CD8-positive, alpha-beta memory T cell (primary cell): ENCODE measurements around the gene TRRAP. TPM values are rescaled to one million over a fixed set of nuclear protein-coding genes. Genes with fewer than 3 reads are reported as not detected.

Experiments
- CTCF ChIA-PET: fragments of 350-600 bp; sonication (Branson Sonifier 250); formaldehyde crosslinking; loops from one replicate; lab custom pipeline; 2021; ENCODE audit warnings: antibody characterized with exemption; lab: Charles Lee
- POLR2A ChIA-PET: fragments of 350-600 bp; sonication (Branson Sonifier 250); formaldehyde crosslinking; loops from one replicate; lab custom pipeline; 2021; ENCODE audit warnings: antibody characterized with exemption; lab: Charles Lee
- DNase-seq, 5 donors: peaks; one replicate each; pipeline versions ENCODE4 v3.0.0 to v3.0.0-alpha.2; 2020 to 2022; ENCODE audit warnings: mixed read lengths in 1 of 5
- H3K27ac ChIP-seq: one replicate; pipeline ENCODE4 v1.7.0; 2013; ENCODE audit warnings: low read depth, mild to moderate bottlenecking, low read length, moderate library complexity
- H3K27me3 ChIP-seq: 2 replicates; pipeline ENCODE4 v1.7.0; 2013; ENCODE audit warnings: low read length, mild to moderate bottlenecking; ENCODE audit not compliant: insufficient read depth, poor library complexity, severe bottlenecking
- H3K36me3 ChIP-seq: 2 replicates; pipeline ENCODE4 v1.7.0; 2013; ENCODE audit warnings: mild to moderate bottlenecking, low read length, moderate library complexity; ENCODE audit not compliant: insufficient read depth
- H3K4me1 ChIP-seq: 2 replicates; pipeline ENCODE4 v1.7.0; 2013; ENCODE audit warnings: mild to moderate bottlenecking, low read length, moderate library complexity; ENCODE audit not compliant: insufficient read depth
- H3K4me3 ChIP-seq: 2 replicates; pipeline ENCODE4 v1.7.0; 2013; ENCODE audit warnings: mild to moderate bottlenecking, low read length
- H3K9me3 ChIP-seq: 2 replicates; pipeline ENCODE4 v1.7.0; 2013; ENCODE audit warnings: mild to moderate bottlenecking, low read length
- H3K27ac Mint-ChIP-seq, 8 donors: one replicate each; pipeline ENCODE4 v1.8.0; 2020 to 2021; ENCODE audit warnings: mixed read lengths in 8 of 8, mild to moderate bottlenecking in 6 of 8, inconsistent platforms in 3 of 8, moderate library complexity in 3 of 8
- H3K27me3 Mint-ChIP-seq, 2 donors: one replicate each; pipeline ENCODE4 v1.8.0; 2020 to 2021; ENCODE audit warnings: mixed read lengths in 2 of 2, mild to moderate bottlenecking in 1 of 2, moderate library complexity in 1 of 2
- H3K36me3 Mint-ChIP-seq, 3 donors: one replicate each; pipeline ENCODE4 v1.8.0; 2020 to 2021; ENCODE audit warnings: mixed read lengths in 3 of 3, inconsistent platforms in 1 of 3, mild to moderate bottlenecking in 1 of 3
- H3K4me1 Mint-ChIP-seq, 3 donors: one replicate each; pipeline ENCODE4 v1.8.0; 2020 to 2021; ENCODE audit warnings: mixed read lengths in 3 of 3, inconsistent platforms in 1 of 3, mild to moderate bottlenecking in 1 of 3
- H3K4me3 Mint-ChIP-seq, 7 donors: one replicate each; pipeline ENCODE4 v1.8.0; 2020 to 2021; ENCODE audit warnings: mixed read lengths in 7 of 7, mild to moderate bottlenecking in 6 of 7, moderate library complexity in 4 of 7, inconsistent platforms in 2 of 7
- H3K9me3 Mint-ChIP-seq, 5 donors: one replicate each; pipeline ENCODE4 v1.8.0; 2020 to 2022; ENCODE audit warnings: mixed read lengths in 5 of 5, mild to moderate bottlenecking in 3 of 5, moderate library complexity in 2 of 5, inconsistent platforms in 1 of 5
- polyA plus RNA-seq: library from polyadenylated mRNA; unstranded; fragments of 300-500 nt; fragmentation: Illumina TruSeq; gene quantifications from one replicate; pipeline ENCODE4 v1.2.3, GENCODE V29; 2021
- total RNA-seq, 2 experiments: library from RNA; stranded (reverse); gene quantifications; one replicate each; pipeline ENCODE4 v1.2.3, GENCODE V29; 2021

TRRAP gene
- total and polyA plus RNA-seq, 3 experiments from 2014 or later: 4.6 to 51.4 (median 49.6) TPM

GRCh38 chr7:99030951-99031350 is 152.6 kb downstream of the TRRAP start:
- Histone ChIP-seq H3K36me3 (peaks cover 41% of the 10 kb centered on the region), H3K27me3 (no peaks in the 10 kb centered on the region), H3K27ac (no peak overlapping the region), H3K4me3 (no peak overlapping the region), H3K4me1 (no peaks in the 10 kb centered on the region), H3K9me3 (no peaks in the 10 kb centered on the region)
- peak overlapping the region in 2 of 8 donors; percentile 40 to 47 for H3K27ac Mint-ChIP-seq
- CTCF ChIA-PET: interaction anchor here (0.8 kb wide), 1 partner anchor 9 kb away, joined by 4 read pairs; no protein-coding TSS in a partner anchor
- H3K9me3 Mint-ChIP-seq: no peaks in the 10 kb centered on the region
- DNase-seq: no peak
- H3K4me3 Mint-ChIP-seq: no peak overlapping the region
- no peaks in the 10 kb centered on the region for H3K4me1 Mint-ChIP-seq
- POLR2A ChIA-PET: no interaction called here
- H3K27me3 Mint-ChIP-seq: no peaks in the 10 kb centered on the region
- H3K36me3 Mint-ChIP-seq: peaks cover 0 to 85% (median 22%) of the 10 kb centered on the region in 3 donors

- DNase-seq: no peak
Observed at GRCh38 chr7:99031496-99031895, 153.2 kb downstream of the TRRAP start.

GRCh38 chr7:99032928-99033327 is 154.6 kb downstream of the TRRAP start:
- Mint-ChIP-seq H3K4me3 (no peak overlapping the region), H3K27ac (peak overlapping the region in 1 of 8 donors; percentile 64), H3K36me3 (peaks cover 0 to 95% (median 26%) of the 10 kb centered on the region in 3 donors), H3K27me3 (no peaks in the 10 kb centered on the region), H3K4me1 (no peaks in the 10 kb centered on the region), H3K9me3 (no peaks in the 10 kb centered on the region)
- POLR2A ChIA-PET: no interaction called here
- no peak for DNase-seq
- CTCF ChIA-PET: no interaction called here
- Histone ChIP-seq H3K4me3 (no peak overlapping the region), H3K27ac (no peak overlapping the region), H3K9me3 (no peaks in the 10 kb centered on the region), H3K4me1 (no peaks in the 10 kb centered on the region), H3K27me3 (no peaks in the 10 kb centered on the region), H3K36me3 (peaks cover 57% of the 10 kb centered on the region)

More at GRCh38 chr7:99031496-99031895, 153.2 kb downstream of the TRRAP start:
- POLR2A ChIA-PET: no interaction called here
- Mint-ChIP-seq H3K4me1 (no peaks in the 10 kb centered on the region), H3K4me3 (no peak overlapping the region), H3K27me3 (no peaks in the 10 kb centered on the region), H3K27ac (peak overlapping the region in 1 of 8 donors; percentile 47), H3K36me3 (peaks cover 0 to 90% (median 24%) of the 10 kb centered on the region in 3 donors), H3K9me3 (no peaks in the 10 kb centered on the region)
- Histone ChIP-seq H3K36me3 (peaks cover 44% of the 10 kb centered on the region), H3K4me1 (no peaks in the 10 kb centered on the region), H3K27ac (no peak overlapping the region), H3K27me3 (no peaks in the 10 kb centered on the region), H3K9me3 (no peaks in the 10 kb centered on the region), H3K4me3 (no peak overlapping the region)
- CTCF ChIA-PET: interaction anchor here (0.8 kb wide), 1 partner anchor 9 kb away, joined by 4 read pairs; no protein-coding TSS in a partner anchor

- H3K27me3 ChIP-seq: no peaks in the 10 kb centered on the region
- Mint-ChIP-seq H3K27me3 (no peaks in the 10 kb centered on the region), H3K36me3 (peaks cover 0 to 96% (median 30%) of the 10 kb centered on the region in 3 donors), H3K9me3 (no peaks in the 10 kb centered on the region), H3K27ac (peak overlapping the region in 1 of 8 donors; percentile 26), H3K4me3 (no peak overlapping the region), H3K4me1 (no peaks in the 10 kb centered on the region)
- ChIA-PET POLR2A (no interaction called here), CTCF (no interaction called here)
- H3K9me3 ChIP-seq: no peaks in the 10 kb centered on the region
- no peak overlapping the region for H3K4me3 ChIP-seq
- H3K36me3 ChIP-seq: peaks cover 65% of the 10 kb centered on the region
- no peak overlapping the region for H3K27ac ChIP-seq
- no peak for DNase-seq
- no peaks in the 10 kb centered on the region for H3K4me1 ChIP-seq
Observed at GRCh38 chr7:99033765-99034164, 155.4 kb downstream of the TRRAP start.

GRCh38 chr7:99034932-99035722 is 156.8 kb downstream of the TRRAP start:
- peak overlapping the region in 3 of 8 donors; percentile 15 to 42 (median 26) for H3K27ac Mint-ChIP-seq
- H3K4me1 Mint-ChIP-seq: no peaks in the 10 kb centered on the region
- H3K27ac ChIP-seq: no peak overlapping the region
- peaks cover 64% of the 10 kb centered on the region for H3K36me3 ChIP-seq
- H3K4me3 ChIP-seq: no peak overlapping the region
- no peak for DNase-seq
- ChIA-PET POLR2A (no interaction called here), CTCF (interaction anchor here (1.5 kb wide), 1 partner anchor 39 kb away, joined by 3 read pairs; no protein-coding TSS in a partner anchor)
- H3K27me3 ChIP-seq: no peaks in the 10 kb centered on the region
- H3K9me3 ChIP-seq: no peaks in the 10 kb centered on the region
- no peaks in the 10 kb centered on the region for H3K9me3 Mint-ChIP-seq
- H3K36me3 Mint-ChIP-seq: peaks cover 0 to 90% (median 36%) of the 10 kb centered on the region in 3 donors
- H3K27me3 Mint-ChIP-seq: peaks cover 0 to 1% of the 10 kb centered on the region in 2 donors
- H3K4me3 Mint-ChIP-seq: no peak overlapping the region
- H3K4me1 ChIP-seq: no peaks in the 10 kb centered on the region

- Histone ChIP-seq H3K36me3 (peaks cover 62% of the 10 kb centered on the region), H3K4me1 (no peaks in the 10 kb centered on the region), H3K9me3 (no peaks in the 10 kb centered on the region), H3K4me3 (no peak overlapping the region), H3K27me3 (no peaks in the 10 kb centered on the region), H3K27ac (no peak overlapping the region)
- ChIA-PET POLR2A (no interaction called here), CTCF (interaction anchor here (1.5 kb wide), 1 partner anchor 40 kb away, joined by 3 read pairs; no protein-coding TSS in a partner anchor)
- Mint-ChIP-seq H3K9me3 (no peaks in the 10 kb centered on the region), H3K4me3 (no peak overlapping the region), H3K36me3 (peaks cover 0 to 90% (median 42%) of the 10 kb centered on the region in 3 donors), H3K27me3 (peaks cover 0 to 1% of the 10 kb centered on the region in 2 donors), H3K27ac (peak overlapping the region in 2 of 8 donors; percentile 47 to 76), H3K4me1 (no peaks in the 10 kb centered on the region)
- DNase-seq: no peak
Observed at GRCh38 chr7:99035723-99036545, 157.6 kb downstream of the TRRAP start.

GRCh38 chr7:99036546-99037111 is 158.3 kb downstream of the TRRAP start:
- DNase-seq: no peak
- Mint-ChIP-seq H3K9me3 (no peaks in the 10 kb centered on the region), H3K4me1 (no peaks in the 10 kb centered on the region), H3K27ac (peak overlapping the region in 1 of 8 donors; percentile 59), H3K27me3 (peaks cover 0 to 1% of the 10 kb centered on the region in 2 donors), H3K36me3 (peaks cover 0 to 87% (median 38%) of the 10 kb centered on the region in 3 donors), H3K4me3 (no peak overlapping the region)
- Histone ChIP-seq H3K4me1 (no peaks in the 10 kb centered on the region), H3K36me3 (peaks cover 65% of the 10 kb centered on the region), H3K27ac (no peak overlapping the region), H3K4me3 (no peak overlapping the region), H3K9me3 (no peaks in the 10 kb centered on the region), H3K27me3 (no peaks in the 10 kb centered on the region)
- CTCF ChIA-PET: interaction anchor here (1.5 kb wide), 1 partner anchor 40 kb away, joined by 3 read pairs; no protein-coding TSS in a partner anchor
- POLR2A ChIA-PET: interaction anchor here (0.7 kb wide), 1 partner anchor 12 kb away, joined by 3 read pairs; no protein-coding TSS in a partner anchor
